Measurements from ENCODE around the gene PSMG3. TPM values are rescaled to one million over a fixed set of nuclear protein-coding genes. Genes with fewer than 3 reads are reported as not detected.
A peak's percentile ranks its signal among the peaks of the same experiment; 100 is the strongest.

PSMG3 gene
- total and polyA plus RNA-seq, 2 donors from 2014 or later: 29.7 to 66.6 TPM

DNA sequence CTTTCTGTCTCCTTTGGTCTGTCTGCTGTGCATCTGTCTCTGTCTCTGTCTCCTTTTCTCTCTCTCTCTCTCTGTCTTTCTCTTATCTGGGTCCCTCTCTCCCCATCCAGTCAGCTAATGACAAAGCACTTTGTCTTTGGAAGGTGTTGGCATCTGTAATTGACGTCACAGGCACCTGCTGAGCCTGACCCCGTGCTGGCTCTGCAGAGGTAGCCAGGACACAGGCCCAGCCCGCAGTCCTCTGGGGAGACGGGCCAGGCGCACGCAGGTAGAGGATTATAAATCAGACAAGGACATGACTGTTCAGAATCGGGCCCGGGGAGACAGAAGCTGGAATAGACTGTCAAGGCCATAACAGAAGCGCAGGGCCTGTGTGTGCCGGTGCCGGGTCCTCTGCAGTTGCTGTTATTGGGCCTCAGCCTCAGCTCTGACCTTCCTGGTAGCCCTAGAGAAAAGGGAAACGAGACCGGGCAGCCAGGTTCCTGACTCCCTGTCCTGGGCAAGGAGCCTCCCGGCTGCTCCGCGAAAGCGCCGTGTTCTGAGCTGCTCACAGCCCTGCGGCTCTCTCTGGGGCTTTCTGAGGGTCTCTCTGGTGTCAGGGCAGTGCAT is 10.7 kb upstream of the PSMG3 start:
- Histone ChIP-seq H3K4me3 (ENCODE audit: low read length in 3 of 3) (no peak overlapping the region), H3K27ac (ENCODE audit: low read depth in 2 of 2, low read length in 2 of 2) (no peak overlapping the region), H3K9me3 (ENCODE audit: control insufficient read depth in 2 of 3, insufficient read depth in 1 of 3, low read length in 3 of 3) (no peaks in the 10 kb centered on the region), H3K4me1 (ENCODE audit: control insufficient read depth in 2 of 3, insufficient read depth in 2 of 3, low read depth in 1 of 3, low read length in 3 of 3) (no peaks in the 10 kb centered on the region), H3K36me3 (ENCODE audit: control insufficient read depth in 2 of 3, insufficient read depth in 3 of 3, low read length in 3 of 3) (no peaks in the 10 kb centered on the region), H3K27me3 (ENCODE audit: control insufficient read depth, insufficient read depth, low read length) (no peaks in the 10 kb centered on the region), H3K9ac (ENCODE audit: low read length in 3 of 3) (no peak overlapping the region)
- intact Hi-C loops (cut with DNase I): loop anchor here (10.0 kb wide), 1 partner anchor 624 kb away; no protein-coding TSS in a partner anchor
- TF ChIP-seq, protein P1, sequence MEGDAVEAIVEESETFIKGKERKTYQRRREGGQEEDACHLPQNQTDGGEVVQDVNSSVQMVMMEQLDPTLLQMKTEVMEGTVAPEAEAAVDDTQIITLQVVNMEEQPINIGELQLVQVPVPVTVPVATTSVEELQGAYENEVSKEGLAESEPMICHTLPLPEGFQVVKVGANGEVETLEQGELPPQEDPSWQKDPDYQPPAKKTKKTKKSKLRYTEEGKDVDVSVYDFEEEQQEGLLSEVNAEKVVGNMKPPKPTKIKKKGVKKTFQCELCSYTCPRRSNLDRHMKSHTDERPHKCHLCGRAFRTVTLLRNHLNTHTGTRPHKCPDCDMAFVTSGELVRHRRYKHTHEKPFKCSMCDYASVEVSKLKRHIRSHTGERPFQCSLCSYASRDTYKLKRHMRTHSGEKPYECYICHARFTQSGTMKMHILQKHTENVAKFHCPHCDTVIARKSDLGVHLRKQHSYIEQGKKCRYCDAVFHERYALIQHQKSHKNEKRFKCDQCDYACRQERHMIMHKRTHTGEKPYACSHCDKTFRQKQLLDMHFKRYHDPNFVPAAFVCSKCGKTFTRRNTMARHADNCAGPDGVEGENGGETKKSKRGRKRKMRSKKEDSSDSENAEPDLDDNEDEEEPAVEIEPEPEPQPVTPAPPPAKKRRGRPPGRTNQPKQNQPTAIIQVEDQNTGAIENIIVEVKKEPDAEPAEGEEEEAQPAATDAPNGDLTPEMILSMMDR (IDR thresholded peaks at IDR 0.05; ENCODE audit: borderline replicate concordance, extremely low read depth, insufficient read depth): no peak
- FAIRE-seq: no peak
- DNase-seq: no peak

GRCh38 chr7:1579481-1580421 is 9.9 kb upstream of the PSMG3 start:
- no peaks in the 10 kb centered on the region for H3K9me3 ChIP-seq (ENCODE audit: control insufficient read depth in 2 of 3, insufficient read depth in 1 of 3, low read length in 3 of 3)
- DNase-seq (peak; percentile 65 to 86 (median 81)), FAIRE-seq (no peak)
- TF ChIP-seq, protein P1 (IDR thresholded peaks at IDR 0.05; ENCODE audit: borderline replicate concordance, extremely low read depth, insufficient read depth): peak; percentile 87
- no peaks in the 10 kb centered on the region for H3K27me3 ChIP-seq (ENCODE audit: control insufficient read depth, insufficient read depth, low read length)
- no peaks in the 10 kb centered on the region for H3K4me1 ChIP-seq (ENCODE audit: control insufficient read depth in 2 of 3, insufficient read depth in 2 of 3, low read depth in 1 of 3, low read length in 3 of 3)
- intact Hi-C loops (cut with DNase I): loop anchor here (10.0 kb wide), 1 partner anchor 625 kb away; no protein-coding TSS in a partner anchor
- no peak overlapping the region for H3K9ac ChIP-seq (ENCODE audit: low read length in 3 of 3)
- H3K36me3 ChIP-seq (ENCODE audit: control insufficient read depth in 2 of 3, insufficient read depth in 3 of 3, low read length in 3 of 3): no peaks in the 10 kb centered on the region
- no peak overlapping the region for H3K27ac ChIP-seq (ENCODE audit: low read depth in 2 of 2, low read length in 2 of 2)
- no peak overlapping the region for H3K4me3 ChIP-seq (ENCODE audit: low read length in 3 of 3)

DNA sequence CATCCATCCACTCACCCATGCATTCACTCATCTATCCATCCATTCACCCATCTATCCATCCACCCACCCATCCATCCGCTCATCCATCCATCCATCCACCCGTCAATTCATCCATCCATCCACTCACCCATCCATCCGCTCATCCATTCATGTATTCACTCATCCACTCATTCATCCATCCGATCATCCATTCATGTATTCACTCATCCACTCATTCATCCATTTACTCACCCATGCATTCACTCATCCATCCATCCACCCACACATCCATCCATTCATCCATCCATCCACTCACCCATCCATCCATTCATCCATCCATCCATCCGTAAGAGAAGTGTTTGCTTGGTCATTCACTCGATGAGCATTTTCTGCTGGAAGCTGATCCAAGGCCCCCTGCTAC is 8.7 kb upstream of the PSMG3 start:
- Histone ChIP-seq H3K4me1 (ENCODE audit: control insufficient read depth in 2 of 3, insufficient read depth in 2 of 3, low read depth in 1 of 3, low read length in 3 of 3) (no peaks in the 10 kb centered on the region), H3K9ac (ENCODE audit: low read length in 3 of 3) (no peak overlapping the region), H3K36me3 (ENCODE audit: control insufficient read depth in 2 of 3, insufficient read depth in 3 of 3, low read length in 3 of 3) (no peaks in the 10 kb centered on the region), H3K27me3 (ENCODE audit: control insufficient read depth, insufficient read depth, low read length) (no peaks in the 10 kb centered on the region), H3K9me3 (ENCODE audit: control insufficient read depth in 2 of 3, insufficient read depth in 1 of 3, low read length in 3 of 3) (no peaks in the 10 kb centered on the region), H3K4me3 (ENCODE audit: low read length in 3 of 3) (no peak overlapping the region), H3K27ac (ENCODE audit: low read depth in 2 of 2, low read length in 2 of 2) (no peak overlapping the region)
- TF ChIP-seq, protein P1 (IDR thresholded peaks at IDR 0.05; ENCODE audit: borderline replicate concordance, extremely low read depth, insufficient read depth): no peak
- FAIRE-seq (no peak), DNase-seq (no peak)
- intact Hi-C loops (cut with DNase I): no loop called here

Measured in kidney (tissue), 14 donors.